Colon (tissue), 2 donors: ENCODE measurements around the gene ADTRP.

Source experiments
- FAIRE-seq: peaks from 2 replicates; lab custom pipeline; 2012; peaks lifted over from hg19 to GRCh38; lab: Jason Lieb, UNC
- donor health status: control.
- donor health status: control.

ADTRP gene

DNA sequence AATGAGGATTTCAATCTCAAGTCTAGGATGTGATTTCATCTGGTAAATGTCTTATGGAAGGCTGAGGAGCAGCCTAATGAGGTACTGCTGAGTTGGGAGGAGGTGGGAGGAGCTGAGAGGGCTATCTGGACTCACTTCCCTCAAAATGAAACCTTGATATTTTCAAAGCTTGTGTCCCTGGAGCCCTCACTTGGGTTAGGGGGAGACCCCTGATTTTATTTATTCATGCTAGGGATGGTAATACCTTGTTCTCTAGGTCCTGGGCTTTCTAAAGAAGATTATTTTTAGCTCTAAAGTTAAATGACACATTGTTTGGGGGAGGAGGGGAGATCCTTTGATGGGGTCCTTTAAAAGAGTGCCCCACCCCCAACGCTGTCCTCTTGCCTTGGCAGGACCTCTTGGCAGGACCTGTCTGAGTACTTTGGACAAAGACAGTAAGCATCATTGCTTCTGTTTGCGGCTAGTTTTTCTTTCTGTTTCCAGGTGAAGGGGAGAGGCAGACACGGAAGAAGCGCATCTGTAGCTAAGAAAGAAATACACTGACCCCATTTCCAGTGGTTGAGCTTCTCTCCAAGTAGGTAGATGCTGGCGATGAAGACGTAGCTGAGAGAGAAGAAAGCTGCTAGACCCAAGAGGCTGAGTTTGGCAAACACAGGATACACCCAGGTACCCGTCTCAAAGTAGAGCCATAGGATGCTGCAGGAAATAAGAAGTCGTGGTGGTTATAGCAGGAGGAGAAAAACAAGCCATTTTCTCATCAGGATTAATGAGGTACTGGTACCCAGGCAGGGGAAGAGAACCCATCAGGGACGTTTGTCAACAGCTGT lies 55.6 kb downstream of the ADTRP start:
- FAIRE-seq, result no peak

DNA sequence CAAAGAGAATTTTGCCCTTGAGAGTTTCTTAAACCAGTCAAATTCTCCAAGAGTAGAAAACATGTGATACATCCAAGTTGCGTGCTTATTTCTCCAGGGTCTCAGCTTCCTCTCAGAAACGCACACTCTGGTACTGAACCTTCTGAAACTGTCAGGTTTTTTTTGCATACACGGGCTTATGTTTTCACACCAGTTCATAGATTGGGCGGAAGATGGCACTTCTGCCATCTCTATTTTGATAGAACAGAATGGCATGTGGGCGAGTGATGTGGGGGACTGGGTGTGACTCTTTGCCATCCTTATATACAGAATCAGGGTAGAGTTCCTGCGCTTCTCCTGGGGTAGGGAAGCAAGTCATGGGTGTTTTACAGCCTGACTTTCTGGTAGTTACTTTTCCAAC lies 56.4 kb downstream of the ADTRP start:
- no peak for FAIRE-seq

DNA sequence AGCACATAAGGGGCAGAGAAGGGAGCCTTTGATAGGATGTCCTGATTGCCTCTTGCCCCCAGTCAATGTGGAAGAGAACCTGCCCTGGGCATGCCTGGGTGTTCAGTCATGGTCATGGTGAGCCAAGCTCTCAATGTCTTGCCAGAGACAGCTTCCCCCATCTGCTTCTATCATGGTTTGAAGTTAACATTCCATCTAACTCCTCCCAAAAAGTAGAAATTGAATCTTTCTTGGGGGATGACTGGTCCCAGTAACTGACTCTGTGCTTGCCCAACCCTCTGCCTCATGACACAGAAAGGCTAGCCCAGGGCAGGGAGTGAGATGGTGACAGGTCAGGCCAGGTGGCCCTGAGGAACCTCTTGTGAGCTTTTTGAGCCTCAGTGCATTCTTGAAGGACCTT lies 60.1 kb downstream of the ADTRP start:
- FAIRE-seq, result no peak

DNA sequence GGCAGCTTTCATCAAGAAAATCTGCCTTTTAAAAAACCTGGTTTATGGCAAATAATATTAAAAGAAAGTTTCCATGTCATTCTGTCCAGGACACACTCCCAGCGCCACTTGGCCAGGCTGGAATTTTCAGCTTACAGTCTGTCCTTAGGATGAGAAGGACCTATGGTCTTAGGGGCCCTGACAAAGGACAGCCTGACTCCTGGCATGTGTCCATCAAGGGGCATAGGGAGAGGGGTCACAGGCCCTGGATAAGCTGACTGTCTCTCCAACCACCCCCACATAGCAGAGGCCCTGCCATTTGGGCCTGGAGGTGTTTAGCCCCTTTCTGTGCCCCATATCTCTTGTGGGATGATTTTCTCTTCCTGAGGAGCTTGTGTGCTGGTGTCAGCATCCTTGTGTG lies 60.6 kb downstream of the ADTRP start:
- no peak for FAIRE-seq

DNA sequence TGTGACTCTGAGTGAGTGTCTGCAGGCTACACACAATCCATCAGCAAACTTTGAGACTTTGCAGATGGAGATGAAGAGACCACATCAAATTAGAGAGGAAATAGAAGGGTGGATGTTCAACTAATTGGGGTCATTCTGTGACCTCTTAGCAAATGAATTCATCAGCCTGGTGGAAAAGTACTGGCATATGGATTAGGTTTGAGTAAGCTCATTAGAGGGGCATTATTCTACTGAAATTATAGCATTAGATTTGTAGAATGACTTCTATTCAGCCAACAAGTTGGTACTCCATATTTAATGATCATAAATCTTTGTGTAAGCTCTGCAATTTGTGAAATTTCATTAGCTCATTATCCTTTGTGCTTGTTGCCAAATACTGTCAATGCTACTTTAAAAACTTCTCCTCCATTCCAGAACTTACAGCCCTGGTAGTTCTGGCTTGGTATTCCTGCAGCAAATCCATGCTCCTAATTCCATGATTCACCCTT lies 63.8 kb downstream of the ADTRP start:
- FAIRE-seq, result no peak

DNA sequence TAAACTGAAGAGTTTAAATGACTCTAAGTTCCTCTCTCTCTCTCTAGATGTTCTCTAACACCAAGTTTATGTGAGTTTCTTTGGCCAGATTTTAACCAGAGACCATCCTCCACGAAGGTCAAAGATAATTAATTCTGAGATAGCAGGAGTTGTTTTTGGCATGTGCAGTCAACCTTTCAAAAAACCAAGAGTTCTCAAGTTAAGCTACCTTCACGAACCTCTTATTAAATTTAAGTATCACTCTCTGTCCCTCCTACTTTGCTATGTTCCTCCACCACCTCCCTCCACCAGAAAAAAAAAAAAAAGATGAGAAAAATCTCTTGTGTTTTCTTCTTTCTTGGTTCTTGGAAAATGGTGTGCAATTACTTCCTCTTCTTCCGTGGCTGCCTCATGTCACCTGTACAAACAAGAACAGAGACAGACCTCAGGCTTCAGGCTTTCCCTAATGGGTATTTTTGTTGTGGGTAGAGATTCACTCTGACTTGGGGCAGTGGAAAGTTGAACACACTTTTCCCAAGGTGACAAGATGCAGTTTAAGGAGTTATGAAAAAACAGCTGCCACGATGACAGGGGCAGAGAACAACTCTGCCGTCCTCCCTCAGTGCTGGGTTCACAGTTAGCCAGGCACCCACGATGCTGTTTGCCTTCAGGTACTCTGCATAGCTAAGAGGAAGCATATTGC lies 64.3 kb downstream of the ADTRP start:
- FAIRE-seq, result no peak

DNA sequence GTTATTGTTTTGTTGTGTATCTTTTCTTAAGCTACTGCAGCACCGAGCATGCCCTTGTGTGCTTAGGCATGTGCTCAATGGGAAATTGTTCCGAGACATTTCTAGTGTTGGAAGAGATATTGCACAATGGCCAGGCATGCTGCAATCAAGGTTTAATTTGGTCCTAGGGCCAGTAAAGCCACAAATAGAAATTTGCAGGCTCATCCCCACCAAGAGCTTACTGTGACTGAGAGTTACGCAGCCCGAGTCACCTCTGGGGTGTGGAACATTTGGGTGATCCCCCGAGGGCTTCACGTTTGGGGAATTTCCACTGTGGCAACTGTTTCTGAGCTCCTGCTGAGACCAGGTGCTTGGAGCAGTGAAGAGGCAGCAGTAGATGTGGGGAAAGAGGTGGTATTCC lies 65.8 kb downstream of the ADTRP start:
- no peak for FAIRE-seq

DNA sequence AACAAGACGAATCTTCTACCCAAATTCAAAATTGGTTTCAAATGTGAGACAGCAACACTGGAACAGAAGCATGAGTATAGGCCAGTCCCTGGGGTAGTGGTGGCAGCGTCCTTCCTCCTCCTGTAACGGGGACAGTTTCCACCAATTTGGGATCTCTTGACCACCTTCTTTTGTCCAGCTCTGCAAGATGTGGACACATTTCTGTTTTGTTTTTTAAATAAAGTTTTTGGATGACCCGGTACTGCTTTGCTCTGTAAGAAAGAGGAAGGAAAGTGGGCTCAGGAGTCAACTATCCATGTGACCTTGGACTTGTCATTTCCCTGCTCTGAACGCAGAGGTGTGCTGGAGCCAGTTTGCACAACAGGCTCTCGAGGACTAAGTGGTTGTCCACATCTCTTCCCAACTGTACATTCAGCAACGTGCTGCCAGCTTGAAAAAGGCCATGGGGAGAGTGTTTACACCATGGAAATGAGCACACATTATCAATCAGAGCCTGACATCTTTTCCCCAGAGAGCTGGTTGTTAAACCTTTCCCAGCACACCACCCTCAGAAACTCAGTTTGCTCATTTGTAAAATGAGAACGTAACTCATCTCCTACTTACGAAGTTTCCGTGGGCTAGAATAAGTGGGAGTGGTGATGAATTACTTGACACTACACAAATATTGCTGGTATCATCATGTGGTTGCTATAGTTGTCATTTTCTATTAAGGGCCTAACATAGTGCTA lies 66.5 kb downstream of the ADTRP start:
- no peak for FAIRE-seq

DNA sequence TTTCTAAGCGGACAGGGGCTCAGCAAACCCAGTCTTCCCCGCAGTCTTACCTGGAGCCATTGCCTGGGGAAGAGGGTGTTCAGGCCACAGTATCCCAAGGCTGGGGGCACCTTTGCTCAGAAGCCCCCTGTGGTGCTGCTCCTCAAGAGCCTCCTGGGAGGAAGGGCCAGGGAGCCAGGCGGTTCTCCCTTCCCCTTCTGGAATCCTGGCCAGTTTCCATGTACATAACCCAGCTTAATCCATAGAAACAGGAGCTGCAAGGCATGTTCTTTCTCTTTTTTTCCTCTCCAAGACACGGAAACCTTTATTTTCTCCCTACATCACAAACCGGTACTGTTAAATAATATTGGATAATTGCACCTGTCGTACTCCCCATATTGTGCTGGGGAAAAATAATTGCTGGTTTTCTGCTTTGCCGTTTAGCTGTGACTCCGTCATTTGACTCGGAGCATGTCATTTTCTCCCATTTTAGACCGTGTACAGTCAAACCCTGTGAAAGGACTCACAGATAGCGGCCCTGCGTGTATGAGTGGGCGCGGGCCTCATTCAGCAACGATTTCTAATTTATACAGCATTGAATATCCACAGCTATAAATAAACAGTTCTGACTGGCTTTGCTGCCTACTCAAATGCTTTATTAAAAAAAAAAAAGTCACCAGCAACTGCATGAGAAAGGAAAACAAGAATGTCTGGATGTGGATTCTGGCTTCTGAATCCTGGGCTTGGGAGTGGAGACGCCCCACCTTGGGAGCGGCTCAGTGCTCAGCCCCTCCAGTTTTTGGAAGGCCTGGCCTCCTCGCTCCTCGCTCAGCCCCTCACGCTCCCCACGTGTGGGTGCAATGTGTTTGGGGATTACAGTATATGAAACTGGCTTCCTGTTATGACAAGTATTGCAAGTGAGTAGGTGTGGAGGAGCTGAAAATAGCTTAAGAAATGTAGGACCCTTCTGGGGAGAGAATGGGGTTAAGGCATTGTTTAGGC lies 67.3 kb downstream of the ADTRP start:
- FAIRE-seq, result no peak

DNA sequence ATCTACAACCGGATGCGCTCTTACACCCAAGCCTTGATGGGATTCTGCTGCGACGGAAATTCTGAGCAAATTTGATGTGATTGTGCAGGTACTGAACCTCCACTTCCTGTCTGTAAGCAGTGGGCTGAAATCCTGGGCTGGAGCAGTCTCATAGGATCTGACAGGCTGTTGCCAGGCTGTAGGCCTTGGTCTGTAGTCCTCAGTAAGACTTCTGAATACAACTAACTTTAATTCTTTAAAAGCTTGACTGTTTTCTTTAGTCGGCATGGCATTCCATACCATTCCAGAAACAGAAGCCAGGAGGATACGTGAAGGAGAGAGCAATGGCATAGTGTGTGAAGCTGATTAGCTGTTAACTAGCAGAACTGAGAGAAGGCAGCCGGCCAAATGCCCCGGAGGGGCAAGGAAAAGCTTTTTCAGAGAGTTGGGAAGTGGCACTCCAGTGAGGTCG lies 68.3 kb downstream of the ADTRP start:
- no peak for FAIRE-seq

DNA sequence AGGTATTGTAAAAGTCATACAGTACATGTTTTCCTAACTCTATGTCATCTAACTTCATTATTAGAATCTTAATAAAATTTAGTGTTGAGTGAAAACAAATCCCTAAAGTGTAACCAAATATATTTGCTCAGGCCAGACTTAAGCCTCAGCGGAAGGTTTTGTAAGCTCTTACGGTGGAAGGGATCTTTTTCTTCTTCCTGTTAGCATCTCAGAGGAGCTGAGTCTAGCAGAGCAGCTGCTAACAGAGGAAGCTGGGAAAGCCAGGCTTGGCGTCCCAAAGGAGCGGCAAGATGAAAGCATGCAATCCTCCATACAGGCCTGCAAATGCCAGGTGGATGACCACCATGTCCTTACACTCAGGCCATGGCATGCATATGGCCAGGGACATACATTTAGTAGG lies 72.4 kb downstream of the ADTRP start:
- no peak for FAIRE-seq

DNA sequence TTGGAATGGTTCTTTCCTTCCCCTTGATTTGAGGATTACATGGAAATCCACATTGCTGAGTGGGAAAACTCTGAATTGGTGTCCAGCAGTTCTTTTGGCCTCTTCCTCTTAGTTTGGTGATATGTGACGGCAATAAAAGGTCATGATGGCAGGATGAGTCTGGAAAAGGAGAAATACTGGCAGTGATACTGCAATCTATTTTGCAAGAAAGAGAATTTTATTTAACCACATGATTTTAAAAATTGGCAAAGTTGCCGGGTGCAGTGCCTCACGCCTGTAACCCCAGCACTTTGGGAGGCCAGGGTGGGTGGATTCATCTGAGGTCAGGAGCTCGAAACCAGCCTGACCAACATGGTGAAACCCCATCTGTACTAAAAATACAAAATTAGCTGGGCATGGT lies 73.1 kb downstream of the ADTRP start:
- no peak for FAIRE-seq

DNA sequence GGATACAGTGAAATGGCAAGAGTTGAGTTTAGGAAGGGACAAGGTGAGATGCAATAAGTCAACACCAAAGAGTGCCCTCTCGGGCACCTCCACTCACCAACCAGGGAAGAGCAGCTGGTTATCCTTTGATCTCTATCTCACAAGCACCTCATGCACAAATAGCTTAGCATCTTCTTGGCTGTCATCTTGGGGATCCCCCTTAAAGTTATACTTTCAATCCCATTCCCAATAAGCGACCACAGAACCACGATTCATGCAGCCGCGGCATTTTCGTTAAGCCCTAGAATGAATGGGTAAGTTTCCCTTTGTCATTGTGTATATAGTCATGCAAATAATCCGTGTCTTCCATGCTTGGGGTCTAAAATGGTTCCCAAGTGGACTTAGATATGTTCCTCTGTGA lies 73.5 kb downstream of the ADTRP start:
- no peak for FAIRE-seq

DNA sequence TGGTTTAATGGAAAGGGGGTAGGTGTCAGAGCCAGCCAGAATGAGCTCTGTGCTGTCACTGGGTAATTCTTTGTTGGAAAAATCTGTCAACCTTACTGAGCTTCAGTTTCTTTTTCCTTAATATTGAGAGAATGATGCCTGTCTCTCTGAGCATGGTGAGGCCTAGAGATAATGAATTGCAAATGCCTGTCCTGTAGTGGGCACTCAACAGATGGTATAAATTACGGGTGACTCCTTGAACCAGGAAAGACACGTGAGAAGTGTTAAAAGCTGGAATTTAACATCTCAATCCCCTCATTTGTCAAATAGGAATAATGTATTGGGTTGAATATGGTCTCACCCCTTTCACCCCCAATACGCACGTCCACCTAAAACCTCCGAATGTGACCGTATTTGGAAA lies 74.9 kb downstream of the ADTRP start:
- no peak for FAIRE-seq

DNA sequence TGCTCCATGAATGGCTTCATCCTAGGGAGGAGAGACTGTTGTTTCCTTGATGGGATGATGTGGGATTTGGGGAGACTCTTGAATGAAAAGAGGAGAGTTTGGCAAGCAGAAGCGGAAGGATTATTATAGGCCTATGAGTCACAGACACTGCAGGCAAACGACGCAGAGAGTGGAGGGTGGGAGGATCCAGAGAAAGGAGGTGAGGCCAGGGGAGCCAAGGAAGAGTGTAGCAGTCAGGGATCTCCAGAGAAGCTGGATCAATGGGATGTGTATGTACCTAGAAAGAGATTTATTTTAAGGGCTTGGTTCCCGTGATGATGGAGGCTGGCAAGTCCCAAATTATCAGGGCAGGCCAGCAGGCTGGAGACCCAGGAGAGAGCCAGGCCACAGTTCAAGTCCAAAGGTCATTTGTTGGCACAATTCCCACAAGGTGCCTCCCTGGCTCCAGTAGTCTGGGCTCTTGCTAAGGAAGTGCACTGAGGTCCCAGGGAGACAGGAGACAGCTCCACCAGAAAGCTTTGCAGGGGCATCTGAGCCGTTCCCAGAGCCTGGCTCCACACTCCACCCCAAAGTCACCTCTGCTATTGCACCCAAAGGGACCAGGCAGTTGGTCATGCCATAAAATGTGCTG lies 76.0 kb downstream of the ADTRP start:
- no peak for FAIRE-seq

DNA sequence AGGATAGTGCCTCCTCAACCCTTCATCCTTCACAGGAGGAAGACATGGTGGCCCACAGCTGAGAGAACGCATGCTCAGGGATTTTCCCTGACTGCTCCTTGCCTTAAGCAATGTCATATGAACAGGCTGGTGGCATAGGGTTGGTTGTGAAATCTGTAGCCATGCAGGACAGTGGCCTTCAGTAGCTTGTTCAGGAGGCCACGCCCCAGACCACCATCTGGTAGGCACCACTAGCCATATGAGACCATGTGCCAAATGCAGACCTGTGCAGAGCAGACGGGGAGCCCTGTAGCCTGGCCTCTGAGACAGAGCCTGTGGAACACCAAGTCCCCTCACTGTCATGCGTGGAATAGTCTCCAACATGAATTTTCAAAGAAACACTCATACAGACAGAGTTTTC lies 76.5 kb downstream of the ADTRP start:
- no peak for FAIRE-seq

DNA sequence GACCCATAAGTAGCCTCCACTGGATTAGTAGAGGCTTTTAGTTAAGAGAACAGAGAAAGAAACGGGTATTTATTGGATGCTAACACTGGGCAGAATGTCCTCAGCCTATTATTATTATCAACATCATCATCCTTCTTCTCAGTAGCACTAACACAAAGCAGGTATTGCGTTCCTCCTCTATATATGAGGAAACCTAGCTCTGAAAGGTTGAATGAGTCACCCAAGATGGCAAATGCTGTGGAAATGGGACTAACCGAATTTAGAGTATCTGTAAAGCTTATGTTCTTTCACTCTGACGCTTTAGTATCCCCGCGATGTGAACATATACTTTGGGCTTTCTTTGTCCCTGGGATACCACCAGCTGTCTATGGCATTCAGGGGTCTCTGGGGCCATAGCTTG lies 77.0 kb downstream of the ADTRP start:
- no peak for FAIRE-seq

DNA sequence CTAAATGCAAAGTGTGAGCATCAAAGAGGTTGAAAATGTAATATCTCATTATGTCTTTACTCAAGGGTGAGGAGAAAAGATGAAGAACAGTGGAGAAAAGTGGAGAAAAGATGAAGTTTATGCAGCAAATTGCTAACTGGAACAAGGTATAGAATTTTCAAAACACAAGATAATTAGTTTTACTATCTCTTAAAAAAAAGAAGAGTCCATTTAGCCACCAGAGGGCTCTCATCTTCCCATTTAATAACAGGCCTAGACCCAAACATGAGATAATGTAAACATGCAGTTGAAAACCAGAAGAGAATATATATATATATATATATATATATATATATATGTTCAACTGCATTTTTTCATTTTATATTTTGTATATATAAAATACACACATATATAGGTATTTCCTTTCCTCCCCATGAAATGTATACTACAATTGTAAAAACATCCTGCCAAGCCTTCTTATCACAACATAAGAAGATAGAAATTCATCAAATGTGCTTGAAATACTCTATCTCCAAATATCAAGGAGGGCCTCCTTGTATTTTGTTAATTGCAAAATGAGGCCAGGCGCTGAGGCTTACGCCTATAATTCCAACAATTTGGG lies 78.4 kb downstream of the ADTRP start:
- FAIRE-seq, result no peak

DNA sequence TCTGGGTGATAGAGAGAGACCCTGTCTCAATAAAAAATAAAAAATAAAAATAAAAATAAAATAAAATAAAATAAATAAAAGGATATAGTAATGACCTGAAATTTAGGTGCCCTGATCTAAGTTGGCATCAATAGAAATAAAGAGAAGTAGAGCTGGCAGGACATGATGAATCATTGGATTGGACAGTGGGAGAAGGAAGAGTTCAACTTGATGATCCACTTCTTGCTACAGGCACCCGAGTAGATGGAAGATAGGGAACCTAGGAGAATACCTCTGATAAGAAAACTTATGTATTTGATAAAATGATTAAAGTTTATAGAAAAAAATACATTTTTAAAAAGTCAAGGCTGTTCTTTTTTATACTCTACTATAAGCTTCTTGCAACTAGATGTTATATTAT lies 79.0 kb downstream of the ADTRP start:
- FAIRE-seq, result no peak

DNA sequence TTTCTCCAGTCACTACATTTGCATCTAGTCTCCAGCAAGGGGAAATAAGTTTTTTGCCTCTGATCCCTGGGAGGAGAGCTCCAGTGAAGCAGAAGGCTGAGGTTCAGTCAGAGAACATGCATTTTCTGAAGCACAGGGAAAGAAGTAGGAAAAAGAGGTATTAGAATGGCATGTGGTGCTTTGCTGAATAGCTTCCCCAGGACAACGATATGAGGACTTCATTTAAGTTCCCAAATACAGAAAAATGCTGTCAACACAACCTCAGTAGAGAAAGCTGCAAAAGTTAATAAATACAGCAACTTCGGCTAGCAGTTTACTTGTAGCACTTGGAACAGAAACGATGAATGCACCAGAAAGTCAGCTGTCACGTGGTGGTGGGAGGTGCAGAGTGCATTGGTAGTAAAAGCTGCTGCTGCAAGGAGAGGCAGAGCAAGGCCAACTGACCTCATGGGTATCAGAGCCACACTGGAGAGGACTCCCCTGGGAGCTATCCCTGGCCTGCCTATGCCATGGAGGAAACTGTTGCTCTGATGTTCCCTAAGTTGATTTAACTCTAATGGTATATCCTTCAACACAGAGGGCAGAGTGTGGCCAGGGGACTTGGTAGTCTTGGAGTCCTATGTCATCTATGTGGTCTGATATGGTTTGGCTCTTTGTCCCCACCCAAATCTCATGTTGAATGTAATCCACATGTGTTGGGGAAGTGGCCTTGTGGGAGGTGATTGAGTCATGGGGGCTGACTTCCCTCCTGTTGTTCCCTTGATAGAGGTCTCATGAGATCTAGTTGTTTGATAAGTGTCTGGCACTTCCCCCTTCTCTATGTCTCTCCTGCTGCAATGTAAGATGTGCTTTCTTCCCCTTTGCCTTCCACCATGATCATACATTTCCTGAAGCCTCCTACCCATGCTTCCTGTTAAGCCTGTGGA lies 85.9 kb downstream of the ADTRP start:
- FAIRE-seq, result no peak
